SK-N-MC (cell line): ENCODE data around the gene CAVIN1.

Experiments used
- EZH2 ChIP-seq: fragments of 200-600 bp; sonication (generic); IDR thresholded peaks from one replicate; pipeline ENCODE4 v1.6.1; 2017; ENCODE audit warnings: antibody characterized with exemption
- POLR2AphosphoS5 ChIP-seq: IDR thresholded peaks from 2 replicates; pipeline ENCODE4 v1.6.1; 2012; ENCODE audit warnings: mild to moderate bottlenecking, low read depth, low read length, borderline replicate concordance

DNA sequence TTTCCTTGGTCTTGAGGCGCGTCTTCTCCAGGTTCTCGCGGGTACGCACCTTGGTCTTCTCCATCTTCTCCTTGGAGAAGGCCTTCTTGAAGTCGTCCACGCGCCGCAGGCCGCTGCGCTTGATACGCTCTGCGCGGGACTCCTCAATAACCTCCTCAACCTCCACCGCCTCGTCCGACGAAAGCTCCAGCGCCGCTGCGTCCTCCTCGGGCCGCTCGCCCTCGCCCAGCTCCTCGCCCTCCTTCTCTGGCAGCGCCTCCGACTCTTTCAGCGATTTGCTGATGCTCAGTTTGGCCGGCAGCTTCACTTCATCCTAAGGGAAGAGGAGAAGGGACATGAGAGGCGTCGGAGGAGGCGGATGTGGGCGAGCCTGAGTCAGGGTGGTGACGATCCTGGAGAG, 18.0 kb downstream of the CAVIN1 start:
- TF ChIP-seq POLR2AphosphoS5 (no peak), EZH2 (no peak)
